CD4-positive, alpha-beta T cell treated with Interleukin-12 subunit alpha and Interleukin-12 subunit beta, for 1 hour (primary cell): ENCODE data around the gene BAZ2B.
"Not testable (repeated sequence)": the region's sequence is repeated elsewhere in the genome, so short reads cannot be mapped to it uniquely, and the experiment has no call there.

ENCODE experiments used
- DNase-seq: peaks from one replicate; pipeline ENCODE4 v3.0.0-alpha.2; 2020

BAZ2B gene

DNA sequence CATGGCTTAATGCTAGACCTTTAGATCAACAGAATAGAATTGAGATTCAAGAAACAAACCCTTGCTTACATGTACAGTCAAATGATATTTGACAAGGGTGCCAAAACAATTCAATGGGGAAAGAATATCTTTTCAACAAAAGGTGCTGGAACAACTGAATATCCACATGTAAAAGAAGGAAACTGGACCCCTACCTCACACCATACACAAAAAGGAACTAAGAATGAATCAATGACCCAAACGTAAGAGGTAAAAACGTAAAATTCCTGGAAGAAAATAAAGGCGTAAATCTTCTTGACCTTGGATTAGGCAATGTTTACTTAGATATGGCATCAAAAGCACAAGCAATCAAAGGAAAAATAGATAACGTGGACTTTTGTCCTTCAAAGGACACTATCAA is 43.1 kb downstream of the BAZ2B start:
- no peak for DNase-seq

DNA sequence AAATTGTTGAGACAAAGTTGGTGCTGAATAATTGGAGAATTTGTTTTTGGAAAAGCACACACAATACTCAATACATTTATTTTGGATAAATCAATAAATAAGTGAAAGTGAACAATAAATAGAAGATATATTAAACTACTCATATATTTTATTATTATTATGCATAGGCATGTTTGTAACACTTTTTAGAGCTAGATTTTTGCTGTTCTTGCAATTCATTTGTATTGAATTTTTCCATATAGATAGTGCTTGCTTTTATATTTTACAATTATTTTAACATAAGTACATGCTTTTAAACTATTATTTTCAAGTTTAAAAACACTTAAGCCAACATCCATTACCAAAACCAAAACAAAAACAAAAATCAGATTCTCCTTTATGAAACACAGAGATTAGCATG is 43.9 kb downstream of the BAZ2B start:
- no peak for DNase-seq

DNA sequence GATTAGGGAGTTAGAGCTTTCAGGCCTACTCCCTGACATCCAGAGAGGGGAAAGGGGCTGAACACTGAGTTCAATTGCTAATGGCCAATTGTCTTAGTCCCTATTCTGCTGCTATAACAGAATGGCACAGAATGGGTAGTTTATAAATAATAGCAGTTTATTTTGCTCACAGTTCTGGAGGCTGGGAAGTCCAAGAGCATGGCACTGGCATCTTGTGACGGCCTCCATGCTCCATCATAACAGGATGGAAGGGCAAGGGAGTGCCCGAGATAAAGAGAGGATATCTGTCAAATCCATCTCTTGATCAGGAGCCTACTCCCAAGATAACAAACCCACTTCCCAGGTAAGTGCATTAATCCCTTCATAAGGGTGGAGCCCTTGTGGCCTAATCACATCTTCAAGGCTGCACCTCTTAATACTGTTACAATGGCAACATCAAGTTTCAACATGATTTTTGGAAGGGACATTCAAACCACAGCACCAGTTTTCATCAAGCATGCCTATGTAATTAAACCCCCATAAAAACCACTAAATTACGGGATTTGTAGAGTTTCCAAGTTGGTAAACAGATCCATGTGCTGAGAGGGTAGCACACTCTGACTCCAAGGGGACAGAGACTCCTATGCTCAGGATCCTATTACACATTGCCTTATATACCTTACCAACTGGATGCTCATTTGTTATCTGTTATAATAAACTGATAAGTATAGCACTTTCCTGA is 44.6 kb downstream of the BAZ2B start:
- DNase-seq = no peak

DNA sequence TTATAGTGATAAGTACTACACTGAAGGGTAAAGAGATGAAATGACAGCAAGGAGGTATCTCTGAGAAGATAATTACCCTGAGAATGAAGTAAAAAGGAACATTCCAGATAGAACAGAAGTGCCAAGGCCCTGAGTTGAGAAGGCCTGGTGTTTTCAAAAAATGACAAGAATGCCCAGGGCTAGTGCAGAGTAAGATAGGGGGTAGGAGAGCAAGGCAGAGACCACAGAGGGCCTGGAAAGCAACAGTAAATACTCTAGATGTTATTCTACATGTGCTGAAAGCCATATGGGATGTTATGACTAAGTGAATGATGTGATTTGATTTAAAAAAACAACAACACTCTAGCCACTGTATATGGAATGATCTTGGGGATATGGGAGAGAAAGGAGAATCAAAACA is 52.3 kb downstream of the BAZ2B start:
- DNase-seq = no peak

DNA sequence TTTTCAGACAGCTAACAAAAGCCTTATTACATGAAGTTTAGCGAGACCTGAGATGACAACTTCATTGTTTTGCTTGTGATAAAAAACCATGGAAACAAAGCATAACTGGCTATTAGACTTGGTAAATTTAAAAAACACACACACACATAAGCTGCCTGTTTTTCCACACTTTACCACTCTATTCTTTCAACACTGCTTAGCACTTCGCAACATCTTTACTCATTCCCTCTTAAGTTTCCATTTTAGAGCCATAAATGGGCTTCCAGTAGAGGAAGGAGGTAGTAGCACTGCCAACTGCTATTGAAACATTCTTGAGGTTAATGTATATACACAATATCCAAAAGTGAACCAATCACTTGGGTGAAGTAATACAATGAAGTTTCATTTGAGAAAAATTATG is 54.1 kb downstream of the BAZ2B start:
- no peak for DNase-seq

DNA sequence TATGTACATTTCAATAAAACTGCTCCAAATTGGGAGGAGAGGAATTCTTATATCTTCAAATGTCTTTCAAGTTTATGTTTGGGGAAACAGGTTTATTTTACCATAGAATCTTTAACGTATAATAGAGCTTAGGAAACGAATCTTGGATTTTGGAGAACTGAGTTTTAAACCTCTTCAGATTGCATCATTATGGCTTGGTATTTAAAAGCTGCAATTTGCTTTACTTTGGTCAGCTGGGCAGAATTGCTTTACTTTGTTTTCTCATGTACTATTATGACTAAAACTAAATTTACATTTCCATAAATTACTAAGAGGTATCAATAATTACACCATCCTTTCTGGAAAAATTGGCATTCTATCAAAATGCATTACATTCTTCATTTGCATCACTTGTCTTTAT is 54.6 kb downstream of the BAZ2B start:
- no peak for DNase-seq

DNA sequence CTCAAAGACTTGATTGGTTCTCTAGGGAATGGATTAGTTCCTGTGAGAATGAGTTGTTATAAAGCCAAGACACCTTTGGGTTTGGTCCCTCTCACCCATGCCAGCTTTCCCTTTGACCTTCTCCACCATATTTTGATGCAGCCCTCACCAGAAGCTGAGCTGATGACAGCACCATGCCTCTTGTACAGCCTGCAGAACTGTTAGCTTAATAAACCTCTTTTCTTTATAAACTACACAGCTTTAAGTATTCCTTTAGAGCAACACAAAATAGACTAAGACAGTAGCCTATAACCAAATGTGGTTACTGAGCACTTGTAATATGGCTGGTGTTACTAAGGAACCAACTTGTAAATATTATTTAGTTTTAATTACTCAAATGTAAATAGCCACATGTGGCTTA is 55.1 kb downstream of the BAZ2B start:
- DNase-seq = no peak

DNA sequence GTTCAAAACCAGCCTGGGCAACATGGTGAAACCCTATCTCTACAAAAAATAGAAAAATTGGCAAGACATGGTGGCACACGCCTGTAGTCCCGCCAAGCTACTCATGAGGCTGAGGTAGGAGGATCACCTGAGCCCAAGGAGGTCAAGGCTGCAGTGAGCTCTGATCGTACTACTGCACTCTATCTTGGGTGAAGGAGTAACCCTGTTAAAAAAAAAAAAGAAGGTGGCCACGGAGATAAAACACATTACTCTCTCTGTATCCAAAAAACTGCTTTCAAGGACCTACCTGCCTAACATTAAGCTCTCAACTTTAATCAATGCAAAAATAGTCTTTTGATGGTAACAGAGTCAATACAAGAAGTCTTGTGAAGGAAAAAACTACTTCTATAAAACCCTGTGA is 57.3 kb downstream of the BAZ2B start:
- DNase-seq = no peak

DNA sequence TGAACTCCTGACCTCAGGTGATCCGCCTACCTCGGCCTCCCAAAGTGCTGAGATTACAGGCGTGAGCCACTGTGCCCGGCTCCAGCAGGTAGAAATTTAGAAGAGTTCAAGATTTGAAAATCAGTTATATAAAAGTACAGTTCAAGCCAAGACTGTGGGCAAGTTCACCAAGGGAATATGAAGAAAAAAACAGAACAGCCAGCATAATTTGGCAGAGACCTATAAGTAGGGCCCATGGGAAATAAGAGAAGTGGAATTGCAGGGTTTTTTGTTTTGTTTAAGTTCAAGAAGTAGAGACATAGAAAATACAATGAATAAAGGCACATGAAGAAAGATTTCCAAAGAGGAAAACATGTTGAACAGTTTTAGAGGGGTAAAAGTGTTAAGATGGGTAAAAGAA is 57.9 kb downstream of the BAZ2B start:
- no peak for DNase-seq

DNA sequence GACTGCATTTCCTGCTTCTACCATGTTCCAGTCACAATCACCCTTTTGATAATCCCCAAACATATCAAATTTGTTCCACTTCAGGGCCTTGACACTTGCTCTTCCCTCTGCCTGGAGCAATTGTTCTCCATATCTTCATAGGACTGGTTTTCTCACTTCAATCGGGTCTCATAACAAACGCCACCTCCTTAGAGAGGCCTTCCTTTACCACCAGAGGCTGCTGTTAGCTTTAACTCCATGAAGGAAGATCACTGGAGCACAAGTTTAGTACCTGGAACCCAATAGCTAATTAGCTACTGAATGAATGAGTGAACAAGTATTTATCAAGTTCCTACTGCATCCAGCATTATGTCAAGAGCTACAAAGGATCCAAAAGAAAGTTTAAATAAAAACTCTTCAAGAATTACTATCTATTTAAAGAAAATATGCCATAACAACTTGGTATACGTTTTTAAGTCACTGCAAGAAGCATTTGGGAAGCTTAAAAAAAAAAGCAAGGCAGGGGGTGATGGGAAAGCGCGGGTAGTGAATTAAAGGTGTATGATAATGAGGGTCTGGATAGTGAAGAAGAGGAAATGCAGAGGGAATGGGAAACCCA is 58.8 kb downstream of the BAZ2B start:
- DNase-seq = no peak

DNA sequence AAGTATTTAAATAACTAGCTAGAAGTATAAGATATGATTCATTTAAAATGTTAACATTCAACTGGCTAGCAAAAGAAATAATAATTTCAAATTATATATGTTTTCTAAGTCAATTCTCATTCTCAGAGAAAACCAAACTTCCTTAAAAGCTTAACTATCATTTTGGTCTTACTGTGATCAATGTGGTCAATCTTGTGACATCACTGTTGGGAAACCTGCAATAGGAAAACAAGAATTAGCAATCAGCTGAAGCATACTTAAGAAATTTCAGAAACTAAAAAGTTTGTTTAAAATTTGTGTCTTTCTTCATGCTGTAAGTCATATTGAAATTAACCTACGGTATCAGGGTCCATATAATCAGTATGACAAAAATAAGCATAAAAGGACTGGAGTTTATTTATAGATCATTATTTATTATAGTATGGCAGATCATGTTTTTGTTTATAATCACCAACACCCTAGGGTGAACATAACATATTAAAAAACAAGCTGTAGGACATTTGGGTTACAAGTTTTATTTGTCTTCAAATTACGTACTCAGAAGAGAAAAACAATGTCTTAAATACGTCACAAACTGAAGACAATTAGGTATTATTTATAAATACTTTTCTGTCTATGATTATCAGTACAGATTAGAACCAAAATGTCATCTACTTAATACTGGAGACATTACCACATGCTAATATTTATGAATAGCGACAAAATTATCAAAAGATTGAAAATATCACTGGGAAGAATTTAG is 60.5 kb downstream of the BAZ2B start:
- no peak for DNase-seq

DNA sequence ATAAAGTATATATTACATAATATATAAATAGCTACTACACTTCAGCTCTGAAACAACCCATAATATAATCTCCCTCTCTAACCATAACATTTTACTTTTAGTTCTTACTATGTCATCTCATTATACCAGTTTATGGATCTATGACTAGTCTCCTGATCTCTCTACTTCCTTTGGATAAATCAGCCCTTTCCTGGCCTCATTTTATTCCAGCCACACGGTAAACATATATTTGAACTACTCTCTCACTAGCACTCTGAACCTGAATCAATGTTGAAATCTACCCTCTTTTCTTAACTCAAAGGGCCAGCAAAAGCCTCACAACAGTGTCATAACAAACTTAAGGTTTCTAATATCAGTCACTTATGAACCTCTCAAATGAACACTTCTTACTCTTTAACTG is 62.6 kb downstream of the BAZ2B start:
- DNase-seq = no peak

DNA sequence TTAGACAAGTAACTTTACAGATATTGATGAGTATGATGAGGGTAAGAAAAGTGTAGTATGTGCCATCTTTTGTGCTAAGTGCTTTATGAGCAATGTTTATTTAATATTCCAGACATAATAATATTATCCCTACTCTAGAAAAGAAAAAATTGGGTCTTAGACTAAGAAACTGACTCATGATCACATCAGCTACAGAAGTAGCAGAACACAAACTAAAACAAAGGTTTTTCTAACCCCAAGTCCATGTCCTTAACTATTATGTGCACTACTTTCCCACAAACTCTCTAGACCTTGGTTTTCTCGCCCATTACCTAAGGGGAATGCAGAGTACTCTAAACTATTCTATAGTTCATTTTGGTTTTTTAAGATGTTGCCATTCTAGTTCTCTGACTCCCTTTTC is 64.5 kb downstream of the BAZ2B start:
- no peak for DNase-seq

DNA sequence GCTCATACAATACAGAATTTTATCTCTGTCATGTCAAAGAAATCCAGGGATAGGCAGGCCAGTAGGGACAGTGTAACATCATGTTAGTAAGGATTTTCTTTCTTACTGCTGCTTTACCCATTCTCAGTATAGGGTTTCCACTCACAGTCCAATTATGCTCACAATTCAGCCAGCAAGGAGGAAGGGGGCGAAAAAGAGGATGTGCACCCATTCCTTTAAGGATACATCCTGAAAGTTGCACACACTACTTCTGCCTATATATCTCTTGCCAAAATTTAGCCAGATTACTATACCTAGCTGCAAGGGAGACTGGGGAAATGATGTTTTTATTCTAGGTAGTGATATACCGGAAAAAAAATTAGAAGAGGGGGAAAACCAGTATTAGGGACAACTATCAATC is 66.1 kb downstream of the BAZ2B start:
- no peak for DNase-seq

DNA sequence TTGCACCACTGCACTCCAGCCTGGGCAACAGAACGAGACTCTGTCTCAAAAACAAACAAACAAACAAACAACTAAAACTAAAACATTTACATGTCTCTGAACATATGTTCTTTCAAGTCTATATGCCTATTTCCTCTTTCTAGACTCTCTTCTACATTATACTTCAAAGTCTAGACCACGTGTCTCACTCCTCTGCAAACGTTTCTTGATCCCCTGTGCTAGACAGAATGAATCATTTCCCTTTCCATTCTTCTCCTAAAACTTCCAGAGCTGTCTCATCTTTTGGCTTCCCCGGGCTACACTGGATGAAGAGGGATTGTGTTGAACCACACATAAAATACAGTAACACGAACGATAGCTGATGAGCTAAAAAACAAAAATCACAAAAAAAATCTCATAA is 67.1 kb downstream of the BAZ2B start:
- DNase-seq = no peak

DNA sequence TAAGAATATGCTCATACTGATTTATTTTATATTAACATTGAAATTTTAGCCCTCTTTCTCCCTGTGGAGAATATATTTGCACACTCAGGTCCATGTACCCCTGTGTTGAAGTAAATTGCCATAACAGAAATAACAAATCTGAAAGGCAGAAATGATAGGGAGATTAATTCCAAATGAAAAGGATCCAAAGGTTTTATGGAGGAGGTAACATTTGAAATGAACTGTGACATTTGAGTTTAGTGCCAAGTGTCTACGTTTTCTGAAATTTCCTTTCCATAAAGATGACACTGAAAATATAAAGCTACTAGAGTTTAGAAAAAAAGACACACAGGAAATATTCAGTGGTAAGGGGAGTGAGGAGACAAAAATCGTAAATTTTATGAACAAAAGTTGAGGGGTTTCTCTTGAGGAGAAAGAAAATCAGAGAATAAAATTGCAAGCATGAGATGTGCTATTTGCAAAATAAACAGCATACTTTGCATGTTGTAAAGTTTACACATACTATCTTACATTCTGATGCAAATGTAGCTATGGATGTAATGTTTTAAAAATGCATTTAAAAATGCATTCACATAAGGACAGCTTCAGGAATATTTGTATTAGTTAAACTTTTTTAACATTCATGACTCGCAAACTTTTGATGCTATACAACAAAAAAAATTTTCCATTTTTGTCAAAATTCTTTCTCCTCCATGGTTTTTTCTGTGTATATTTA is 69.5 kb downstream of the BAZ2B start:
- no peak for DNase-seq

DNA sequence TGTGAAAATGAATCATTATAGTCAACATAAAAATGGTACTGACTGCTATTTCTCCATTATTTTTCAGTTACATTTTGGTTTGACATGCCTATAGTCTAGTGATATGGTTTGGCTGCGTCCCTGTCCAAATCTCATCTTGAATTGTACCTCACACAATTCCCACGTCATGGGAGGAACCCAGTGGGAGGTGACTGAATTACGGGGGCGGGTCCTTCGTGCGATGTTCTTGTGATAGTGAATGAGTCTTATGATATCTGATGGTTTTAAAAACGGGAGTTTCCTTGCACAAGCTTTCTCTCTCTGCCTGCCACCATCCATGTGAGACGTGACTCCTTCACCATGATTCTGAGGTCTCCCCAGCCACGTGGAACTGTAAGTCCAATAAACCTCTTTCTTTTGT is 70.3 kb downstream of the BAZ2B start:
- DNase-seq = no peak

DNA sequence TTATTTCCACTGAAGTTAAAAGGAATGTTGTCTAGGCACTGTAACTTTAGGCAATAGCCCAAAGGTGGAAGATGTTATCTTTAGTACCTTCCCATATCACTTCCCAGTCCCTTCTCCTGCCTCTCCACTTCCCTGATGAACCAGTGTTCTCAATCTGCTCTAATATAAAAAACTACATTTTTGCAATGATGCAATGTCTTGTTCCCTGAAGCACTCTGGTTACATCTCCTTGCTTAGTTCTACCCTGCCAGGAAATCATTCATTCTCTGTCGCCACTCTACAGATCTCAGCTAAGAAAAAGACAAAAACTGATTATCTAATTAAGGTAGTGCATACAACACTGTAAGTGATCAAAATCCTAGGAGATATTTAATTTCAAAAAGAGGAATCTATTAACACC is 71.3 kb downstream of the BAZ2B start:
- DNase-seq = no peak

DNA sequence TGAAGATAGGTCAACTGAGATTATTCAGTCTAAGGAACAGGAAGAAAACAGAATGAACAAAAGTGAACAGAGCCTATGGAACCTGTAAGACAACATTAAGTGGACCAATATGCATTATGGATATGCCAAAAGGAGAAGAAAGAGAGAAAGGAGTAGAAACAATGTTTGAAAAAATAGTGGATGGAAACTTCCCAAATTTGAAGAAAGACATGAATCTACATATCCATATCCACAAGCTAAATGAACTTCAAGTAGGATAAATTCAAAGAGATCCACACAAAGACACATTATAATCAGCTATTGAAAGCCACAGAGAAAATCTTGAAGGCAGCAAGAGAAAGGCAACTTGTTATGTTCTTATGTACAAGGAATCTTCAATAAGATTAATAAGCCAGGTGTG is 74.2 kb downstream of the BAZ2B start:
- no peak for DNase-seq

DNA sequence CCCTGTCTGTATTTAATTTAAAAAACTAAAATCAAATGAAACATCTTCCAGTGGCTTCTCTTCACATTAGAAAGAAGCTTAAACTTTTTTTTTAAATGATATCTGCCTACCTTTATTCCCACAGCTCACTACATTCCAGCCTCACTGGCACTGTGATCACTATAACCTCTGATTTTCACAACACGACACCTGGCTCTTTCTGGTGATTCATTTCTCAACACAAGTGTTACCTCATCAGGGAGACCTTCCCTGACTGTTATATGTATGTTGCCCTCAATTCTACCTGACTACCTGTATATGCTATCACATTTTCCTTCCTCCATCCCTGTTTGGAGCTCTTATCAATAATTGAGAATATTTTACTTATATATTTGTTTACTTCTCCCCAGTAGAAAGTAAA is 76.6 kb downstream of the BAZ2B start:
- DNase-seq = no peak

DNA sequence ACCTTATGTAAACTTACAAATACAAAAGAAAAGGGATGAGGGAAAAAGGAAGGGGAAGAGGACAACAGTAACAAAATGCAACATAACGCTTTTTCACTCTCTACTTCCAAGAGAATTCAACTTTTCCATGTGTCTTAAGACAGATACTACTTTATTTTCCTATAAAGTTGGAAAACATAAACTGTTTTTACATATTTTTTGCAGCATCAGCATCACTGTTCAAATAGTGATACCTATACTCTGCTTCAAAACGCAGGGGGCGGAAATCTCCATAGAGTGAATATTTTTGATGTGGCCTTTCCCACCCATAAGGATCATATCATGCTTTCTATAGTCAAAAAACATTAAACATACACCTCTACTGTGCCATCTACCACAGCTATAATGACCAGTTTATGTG is 77.5 kb downstream of the BAZ2B start:
- DNase-seq = no peak

DNA sequence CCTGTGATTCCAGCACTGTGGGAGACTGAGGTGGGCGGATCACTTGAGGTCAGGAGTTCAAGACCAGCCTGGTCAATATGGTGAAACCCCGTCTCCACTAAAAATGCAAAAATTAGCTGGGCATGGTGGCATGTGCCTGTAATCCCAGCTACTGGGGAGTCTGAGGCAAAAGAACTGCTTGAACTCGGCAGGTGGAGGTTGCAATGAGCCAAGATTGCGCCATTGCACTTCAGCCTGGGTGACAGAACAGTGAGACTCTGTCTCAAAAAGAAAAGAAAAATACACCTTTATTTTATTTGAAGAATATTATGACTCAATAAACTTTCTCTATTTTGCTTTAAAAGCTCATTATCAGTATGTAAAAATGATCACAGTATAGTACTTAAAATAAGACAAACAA is 81.1 kb downstream of the BAZ2B start:
- DNase-seq = not testable (repeated sequence)

DNA sequence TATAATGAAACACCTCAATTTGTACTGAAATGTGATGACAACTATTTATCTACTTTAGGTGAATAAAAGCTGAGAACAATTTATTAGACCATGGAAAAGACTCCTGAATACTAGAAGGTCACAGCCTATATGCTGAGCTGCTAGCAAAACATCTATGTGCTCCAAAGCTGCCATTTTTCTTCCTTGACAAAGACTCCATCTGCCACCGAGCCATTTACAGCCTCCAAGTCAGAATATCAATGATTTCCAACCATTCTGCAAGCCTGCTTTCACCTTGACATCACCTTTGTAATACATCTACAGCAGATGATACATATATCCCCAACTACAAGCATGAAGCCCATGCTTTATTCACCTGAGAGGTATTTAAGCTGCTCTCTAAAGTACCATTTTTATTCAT is 84.9 kb downstream of the BAZ2B start:
- DNase-seq = no peak

DNA sequence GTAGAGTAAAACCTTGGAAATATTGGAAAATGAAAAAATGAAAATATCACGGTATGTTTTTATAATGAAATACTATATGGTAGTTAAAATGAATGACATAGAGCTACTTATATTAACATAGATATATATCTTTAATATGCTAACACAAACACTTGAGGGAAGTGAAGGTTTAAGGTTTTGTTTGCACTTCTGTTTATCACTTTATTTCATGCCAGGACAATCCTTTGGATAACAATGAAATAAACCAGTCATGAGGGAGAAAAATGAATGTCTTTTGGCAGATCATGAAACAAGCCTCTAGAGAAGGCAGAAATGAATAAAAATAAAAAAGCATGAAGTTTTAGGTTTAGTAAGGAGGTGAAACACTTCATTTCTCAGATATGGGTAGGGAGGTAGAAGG is 89.9 kb downstream of the BAZ2B start:
- no peak for DNase-seq
